ENCODE results near the gene DAPK1. TPM values are rescaled to one million over a fixed set of nuclear protein-coding genes. Genes with fewer than 3 reads are reported as not detected.

DAPK1 gene
- total and polyA plus RNA-seq, 4 donors = 33.0 to 301 (median 94.1) TPM

GRCh38 chr9:87665505-87665904, 167.8 kb downstream of the DAPK1 start:
- no peak overlapping the region for H3K4me3 ChIP-seq
- no peaks in the 10 kb centered on the region for H3K27me3 ChIP-seq (ENCODE audit: control insufficient read depth in 3 of 3, insufficient read depth in 3 of 3, low read length in 2 of 3)
- WGBS, 2 donors = 95% methylated on average over 6 of the region's 6 CpGs
- DNase-seq (no peak), ATAC-seq (ENCODE audit: insufficient read depth, low FRiP score) (no peak)
- peaks cover 0 to 14% (median 0%) of the 10 kb centered on the region in 4 donors for H3K9me3 ChIP-seq (ENCODE audit: control insufficient read depth in 4 of 4, insufficient read depth in 3 of 4, low read length in 3 of 4)
- no peak overlapping the region for H3K27ac ChIP-seq (ENCODE audit: low read depth in 1 of 2, low read length in 1 of 2)
- H3K9ac ChIP-seq (ENCODE audit: insufficient read depth in 1 of 2, low read length in 2 of 2) = no peak overlapping the region
- no peaks in the 10 kb centered on the region for H3K4me1 ChIP-seq (ENCODE audit: control insufficient read depth in 5 of 5, insufficient read depth in 5 of 5, low read length in 5 of 5)
- TF ChIP-seq, protein P1, sequence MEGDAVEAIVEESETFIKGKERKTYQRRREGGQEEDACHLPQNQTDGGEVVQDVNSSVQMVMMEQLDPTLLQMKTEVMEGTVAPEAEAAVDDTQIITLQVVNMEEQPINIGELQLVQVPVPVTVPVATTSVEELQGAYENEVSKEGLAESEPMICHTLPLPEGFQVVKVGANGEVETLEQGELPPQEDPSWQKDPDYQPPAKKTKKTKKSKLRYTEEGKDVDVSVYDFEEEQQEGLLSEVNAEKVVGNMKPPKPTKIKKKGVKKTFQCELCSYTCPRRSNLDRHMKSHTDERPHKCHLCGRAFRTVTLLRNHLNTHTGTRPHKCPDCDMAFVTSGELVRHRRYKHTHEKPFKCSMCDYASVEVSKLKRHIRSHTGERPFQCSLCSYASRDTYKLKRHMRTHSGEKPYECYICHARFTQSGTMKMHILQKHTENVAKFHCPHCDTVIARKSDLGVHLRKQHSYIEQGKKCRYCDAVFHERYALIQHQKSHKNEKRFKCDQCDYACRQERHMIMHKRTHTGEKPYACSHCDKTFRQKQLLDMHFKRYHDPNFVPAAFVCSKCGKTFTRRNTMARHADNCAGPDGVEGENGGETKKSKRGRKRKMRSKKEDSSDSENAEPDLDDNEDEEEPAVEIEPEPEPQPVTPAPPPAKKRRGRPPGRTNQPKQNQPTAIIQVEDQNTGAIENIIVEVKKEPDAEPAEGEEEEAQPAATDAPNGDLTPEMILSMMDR (IDR thresholded peaks at IDR 0.05; ENCODE audit: control extremely low read depth, extremely low read depth) = no peak
- peaks cover 0 to 66% (median 38%) of the 10 kb centered on the region in 4 donors for H3K36me3 ChIP-seq (ENCODE audit: control insufficient read depth in 4 of 4, insufficient read depth in 4 of 4, low read length in 4 of 4)

DNA sequence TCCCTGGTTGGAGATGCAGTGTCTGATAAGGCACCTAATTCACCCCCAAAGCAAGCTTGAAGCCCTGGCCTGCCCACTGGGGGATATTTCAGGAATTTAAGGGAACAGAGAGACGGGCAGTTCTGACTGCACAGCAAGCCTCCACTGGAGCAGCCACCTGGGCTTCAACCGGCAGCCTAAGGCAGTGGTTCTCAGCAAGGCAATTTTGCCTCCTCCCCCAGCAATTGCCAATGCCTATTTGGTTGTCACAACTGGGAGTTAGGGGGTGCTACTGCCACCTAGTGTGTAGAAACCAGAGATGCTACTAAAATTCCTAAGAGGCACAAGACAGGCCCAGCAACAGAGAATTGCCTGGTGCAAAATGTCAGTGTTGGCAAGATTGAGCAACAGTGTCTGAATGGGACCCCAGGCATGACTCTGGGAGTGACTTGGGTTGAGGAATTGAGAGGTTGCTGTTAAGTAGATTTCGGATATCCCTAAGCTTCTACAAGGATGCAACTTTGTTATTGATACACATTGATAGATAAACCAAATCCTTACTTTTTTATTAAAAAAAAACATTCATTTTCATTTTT, 169.6 kb downstream of the DAPK1 start:
- Histone ChIP-seq H3K9me3 (ENCODE audit: control insufficient read depth in 4 of 4, insufficient read depth in 3 of 4, low read length in 3 of 4) (peaks cover 0 to 14% (median 0%) of the 10 kb centered on the region in 4 donors), H3K27ac (ENCODE audit: low read depth in 1 of 2, low read length in 1 of 2) (no peak overlapping the region), H3K4me1 (ENCODE audit: control insufficient read depth in 5 of 5, insufficient read depth in 5 of 5, low read length in 5 of 5) (no peaks in the 10 kb centered on the region), H3K4me3 (no peak overlapping the region), H3K9ac (ENCODE audit: insufficient read depth in 1 of 2, low read length in 2 of 2) (no peak overlapping the region), H3K27me3 (ENCODE audit: control insufficient read depth in 3 of 3, insufficient read depth in 3 of 3, low read length in 2 of 3) (no peaks in the 10 kb centered on the region), H3K36me3 (ENCODE audit: control insufficient read depth in 4 of 4, insufficient read depth in 4 of 4, low read length in 4 of 4) (peaks cover 0 to 61% (median 38%) of the 10 kb centered on the region in 4 donors)
- TF ChIP-seq, protein P1 (IDR thresholded peaks at IDR 0.05; ENCODE audit: control extremely low read depth, extremely low read depth) = no peak
- WGBS, 2 donors = 80 to 89% methylated on average over 3 of the region's 3 CpGs
- no peak for ATAC-seq (ENCODE audit: insufficient read depth, low FRiP score)
- DNase-seq = no peak

- 91 to 92% methylated on average over 8 of the region's 8 CpGs for WGBS, 2 donors
- Histone ChIP-seq H3K9me3 (ENCODE audit: control insufficient read depth in 4 of 4, insufficient read depth in 3 of 4, low read length in 3 of 4) (peaks cover 0 to 14% (median 0%) of the 10 kb centered on the region in 4 donors), H3K27ac (ENCODE audit: low read depth in 1 of 2, low read length in 1 of 2) (no peak overlapping the region), H3K9ac (ENCODE audit: insufficient read depth in 1 of 2, low read length in 2 of 2) (no peak overlapping the region), H3K4me1 (ENCODE audit: control insufficient read depth in 5 of 5, insufficient read depth in 5 of 5, low read length in 5 of 5) (no peaks in the 10 kb centered on the region), H3K27me3 (ENCODE audit: control insufficient read depth in 3 of 3, insufficient read depth in 3 of 3, low read length in 2 of 3) (no peaks in the 10 kb centered on the region), H3K36me3 (ENCODE audit: control insufficient read depth in 4 of 4, insufficient read depth in 4 of 4, low read length in 4 of 4) (peaks cover 0 to 60% (median 39%) of the 10 kb centered on the region in 4 donors), H3K4me3 (no peak overlapping the region)
- TF ChIP-seq, protein P1 (IDR thresholded peaks at IDR 0.05; ENCODE audit: control extremely low read depth, extremely low read depth) = no peak
- DNase-seq (no peak), ATAC-seq (ENCODE audit: insufficient read depth, low FRiP score) (no peak)
Observed at GRCh38 chr9:87668222-87668621, 170.6 kb downstream of the DAPK1 start.

GRCh38 chr9:87668722-87669121, 171.1 kb downstream of the DAPK1 start:
- TF ChIP-seq, protein P1 (IDR thresholded peaks at IDR 0.05; ENCODE audit: control extremely low read depth, extremely low read depth) = no peak
- Histone ChIP-seq H3K9me3 (ENCODE audit: control insufficient read depth in 4 of 4, insufficient read depth in 3 of 4, low read length in 3 of 4) (peaks cover 0 to 14% (median 0%) of the 10 kb centered on the region in 4 donors), H3K9ac (ENCODE audit: insufficient read depth in 1 of 2, low read length in 2 of 2) (no peak overlapping the region), H3K4me1 (ENCODE audit: control insufficient read depth in 5 of 5, insufficient read depth in 5 of 5, low read length in 5 of 5) (no peaks in the 10 kb centered on the region), H3K36me3 (ENCODE audit: control insufficient read depth in 4 of 4, insufficient read depth in 4 of 4, low read length in 4 of 4) (peaks cover 0 to 62% (median 38%) of the 10 kb centered on the region in 4 donors), H3K27me3 (ENCODE audit: control insufficient read depth in 3 of 3, insufficient read depth in 3 of 3, low read length in 2 of 3) (no peaks in the 10 kb centered on the region), H3K4me3 (no peak overlapping the region), H3K27ac (ENCODE audit: low read depth in 1 of 2, low read length in 1 of 2) (no peak overlapping the region)
- whole genome bisulfite sequencing, 2 donors = 79 to 81% methylated on average over 4 of the region's 4 CpGs
- ATAC-seq (ENCODE audit: insufficient read depth, low FRiP score) (no peak), DNase-seq (no peak)

Measured in lung (tissue), 12 donors.